Superior temporal gyrus (tissue), 1 donor: ENCODE measurements around the gene HID1.

Experiments used
- DNase-seq: peaks from one replicate; pipeline ENCODE4 v3.0.0-alpha.2; 2016; ENCODE audit errors: extremely low spot score

Gene HID1

GRCh38 chr17:74947041-74947754 lies 25.4 kb downstream of the HID1 start:
- DNase-seq, result no peak

DNA sequence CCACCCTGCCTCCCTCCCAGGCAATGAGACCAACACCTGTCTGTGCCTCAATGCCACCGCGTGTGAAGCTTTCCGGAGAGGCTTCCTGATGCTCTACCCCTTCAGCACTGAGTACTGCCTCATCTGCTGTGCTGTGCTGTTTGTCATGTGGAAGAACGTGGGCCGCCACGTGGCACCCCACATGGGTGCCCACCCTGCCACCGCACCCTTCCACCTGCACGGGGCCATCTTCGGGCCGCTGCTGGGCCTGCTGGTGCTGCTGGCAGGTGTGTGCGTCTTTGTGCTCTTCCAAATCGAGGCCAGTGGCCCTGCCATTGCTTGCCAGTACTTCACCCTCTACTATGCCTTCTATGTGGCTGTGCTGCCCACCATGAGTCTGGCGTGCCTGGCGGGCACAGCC lies 25.9 kb downstream of the HID1 start:
- DNase-seq, result no peak

GRCh38 chr17:74945543-74945942 lies 27.0 kb downstream of the HID1 start:
- DNase-seq, result no peak

GRCh38 chr17:74943808-74944522 lies 28.6 kb downstream of the HID1 start:
- no peak for DNase-seq

DNA sequence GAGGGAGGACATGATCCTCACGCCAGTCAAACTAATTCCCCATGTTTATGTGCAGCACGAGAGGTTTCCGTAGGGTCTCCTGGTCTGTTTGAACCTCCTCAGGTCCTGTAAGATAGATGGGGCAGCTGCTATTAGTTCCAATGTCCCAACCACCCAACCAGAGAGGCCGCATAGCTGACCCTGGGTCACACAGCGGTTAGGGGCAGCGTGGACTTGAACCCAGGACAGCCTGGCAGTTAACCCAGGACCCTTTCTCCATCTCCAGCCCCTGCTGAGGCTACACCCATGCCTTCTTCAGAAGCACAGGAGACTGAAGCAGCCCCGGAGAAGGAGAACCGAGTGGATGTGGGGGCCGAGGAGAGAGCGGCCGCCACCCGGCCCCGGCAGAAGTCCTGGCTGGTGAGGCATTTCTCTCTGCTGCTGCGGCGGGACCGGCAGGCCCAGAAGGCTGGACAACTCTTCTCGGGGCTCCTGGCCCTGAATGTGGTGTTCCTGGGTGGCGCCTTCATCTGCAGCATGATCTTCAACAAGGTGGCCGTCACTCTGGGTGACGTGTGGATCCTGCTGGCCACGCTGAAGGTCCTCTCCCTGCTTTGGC lies 31.3 kb downstream of the HID1 start:
- DNase-seq, result no peak

GRCh38 chr17:74939534-74939933 lies 33.0 kb downstream of the HID1 start:
- DNase-seq, result no peak

- no peak for DNase-seq
These were observed 34.2 kb downstream of the HID1 start for GRCh38 chr17:74938194-74938950.

- no peak for DNase-seq
These were observed 35.2 kb downstream of the HID1 start for GRCh38 chr17:74937064-74938051.

- no peak for DNase-seq
These were observed 36.1 kb downstream of the HID1 start for GRCh38 chr17:74936470-74936799.

DNA sequence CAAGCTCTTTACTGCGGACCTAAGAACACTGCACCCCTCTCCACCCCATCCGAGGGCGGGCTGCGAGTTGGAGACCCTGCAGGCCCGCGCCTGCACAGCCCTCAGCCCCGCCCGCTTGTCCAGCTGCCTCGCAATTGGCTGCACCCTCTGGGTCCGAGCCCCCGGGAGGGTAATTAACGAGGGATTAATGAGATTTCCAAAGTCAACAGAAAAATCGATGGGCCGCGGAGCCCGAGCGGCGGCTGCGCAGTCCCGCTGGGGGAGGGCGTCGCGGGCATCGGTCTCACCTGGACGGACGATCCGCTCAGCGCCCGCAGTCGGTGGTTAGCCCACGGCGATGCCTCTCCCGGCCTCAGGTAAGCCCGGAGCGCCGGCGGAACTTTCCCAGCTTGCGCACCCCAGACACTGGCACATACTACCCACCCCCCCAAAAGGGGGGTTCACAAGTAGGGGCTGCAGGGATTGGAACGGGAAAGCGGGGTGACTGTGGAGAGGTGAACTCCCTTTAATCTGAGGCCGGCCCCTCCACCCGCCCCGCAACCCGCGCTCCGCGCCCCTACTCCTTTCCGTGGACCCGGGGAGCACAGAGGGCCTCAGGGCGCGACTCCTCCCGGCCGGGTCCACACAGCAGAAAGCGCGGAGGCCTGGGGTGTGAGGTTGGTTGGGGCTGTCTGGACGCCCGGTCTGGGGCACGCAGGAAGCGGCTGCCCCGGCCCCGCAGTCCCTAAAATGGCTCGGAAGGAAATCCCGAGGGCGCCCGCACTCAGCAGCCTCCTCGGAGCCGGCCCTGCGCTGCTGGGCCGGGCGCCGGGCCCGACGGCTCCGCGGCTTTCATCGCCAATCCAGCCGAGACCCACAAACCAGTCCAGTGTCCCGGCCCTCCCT lies 36.7 kb downstream of the HID1 start, which contains the start of gene OTOP3:
TSS of gene OTOP3 (plus strand) at position 314 of the 885 bp plus-strand sequence. CDS start at position 338, 24 bp downstream.
- DNase-seq, result no peak

GRCh38 chr17:74935048-74935447 lies 37.5 kb downstream of the HID1 start:
- DNase-seq, result no peak

DNA sequence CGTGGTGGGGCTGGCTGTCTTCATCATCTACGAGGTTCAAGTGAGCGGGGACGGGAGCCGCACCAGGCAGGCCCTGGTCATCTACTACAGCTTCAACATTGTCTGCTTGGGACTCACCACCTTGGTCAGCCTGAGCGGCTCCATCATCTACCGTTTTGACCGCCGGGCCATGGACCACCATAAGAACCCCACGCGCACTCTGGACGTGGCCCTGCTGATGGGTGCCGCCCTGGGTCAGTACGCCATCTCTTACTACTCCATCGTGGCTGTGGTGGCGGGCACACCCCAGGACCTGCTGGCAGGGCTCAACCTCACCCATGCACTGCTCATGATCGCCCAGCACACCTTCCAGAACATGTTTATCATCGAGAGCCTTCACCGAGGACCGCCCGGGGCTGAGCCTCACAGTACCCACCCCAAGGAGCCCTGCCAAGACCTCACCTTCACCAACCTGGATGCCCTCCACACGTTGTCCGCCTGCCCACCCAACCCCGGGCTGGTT lies 42.0 kb downstream of the HID1 start:
- no peak for DNase-seq

- DNase-seq, result no peak
These were observed 43.8 kb downstream of the HID1 start for GRCh38 chr17:74928786-74929185.

GRCh38 chr17:74925242-74925641 lies 47.3 kb downstream of the HID1 start:
- DNase-seq, result no peak

DNA sequence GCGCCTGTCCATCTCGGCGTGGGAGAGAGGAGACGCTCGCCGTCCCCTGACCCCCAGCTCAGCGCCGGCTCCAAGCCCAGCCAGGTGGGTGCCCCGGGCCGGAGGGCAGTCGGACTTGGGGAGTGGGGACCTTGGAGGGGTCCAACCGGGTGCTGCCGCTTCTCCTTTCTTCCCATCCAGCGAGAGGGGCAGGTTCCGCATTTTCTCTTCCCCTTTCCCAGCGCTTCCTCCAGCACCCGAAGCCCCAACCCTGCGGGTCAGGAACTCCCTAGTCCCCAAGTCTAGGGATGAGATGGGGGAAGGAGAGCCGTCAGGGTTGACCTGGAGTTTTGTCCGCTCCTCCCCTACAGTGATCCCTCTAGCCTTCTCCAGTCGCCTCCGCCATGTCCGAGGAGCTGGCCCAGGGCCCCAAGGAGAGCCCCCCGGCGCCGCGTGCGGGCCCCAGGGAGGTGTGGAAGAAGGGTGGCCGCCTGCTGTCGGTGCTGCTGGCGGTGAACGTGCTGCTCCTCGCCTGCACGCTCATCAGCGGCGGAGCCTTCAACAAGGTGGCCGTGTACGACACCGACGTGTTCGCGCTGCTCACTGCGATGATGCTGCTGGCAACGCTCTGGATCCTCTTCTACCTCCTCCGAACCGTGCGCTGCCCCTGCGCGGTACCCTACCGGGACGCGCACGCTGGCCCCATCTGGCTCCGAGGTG lies 48.2 kb downstream of the HID1 start, which contains the start of gene OTOP2:
TSS of gene OTOP2 (plus strand) at position 24 of the 699 bp plus-strand sequence. CDS start at position 384, 360 bp downstream.
- DNase-seq, result no peak

DNA sequence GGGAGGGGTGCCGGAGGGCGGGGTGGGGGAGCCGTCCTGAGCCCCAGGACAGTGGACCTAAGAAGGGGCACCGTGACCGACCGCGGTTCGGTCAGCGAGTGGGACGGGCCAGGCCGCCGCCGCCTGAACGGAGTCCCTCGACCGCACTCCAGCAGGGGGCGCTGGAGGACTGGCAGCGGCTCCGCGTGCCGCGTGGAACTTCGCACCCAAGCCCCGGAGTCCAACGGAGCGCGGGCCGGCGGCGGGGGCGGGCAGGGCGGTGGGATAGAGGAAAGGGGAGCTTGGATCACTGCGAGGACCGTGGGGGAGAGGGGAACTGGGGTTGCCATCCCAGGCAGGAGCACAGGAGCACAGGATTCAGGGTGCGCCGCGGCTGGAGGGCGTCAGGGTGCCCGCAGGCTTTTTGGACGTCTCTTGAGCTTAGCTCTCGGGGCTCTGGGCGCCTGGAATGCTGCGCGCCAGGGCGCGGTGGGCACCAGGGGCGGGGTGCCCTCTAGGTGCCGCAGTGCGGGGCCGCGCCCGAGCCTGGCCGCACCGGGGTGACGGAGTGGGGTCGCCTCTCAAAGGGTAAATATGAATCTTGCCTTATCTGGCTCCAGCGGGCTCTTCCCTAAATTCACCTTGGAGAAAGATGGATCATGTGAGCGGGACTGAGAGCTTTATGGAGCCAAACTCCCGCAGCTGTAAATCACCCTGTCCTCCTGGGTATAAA lies 48.9 kb downstream of the HID1 start:
- peak; percentile 33 for DNase-seq

DNA sequence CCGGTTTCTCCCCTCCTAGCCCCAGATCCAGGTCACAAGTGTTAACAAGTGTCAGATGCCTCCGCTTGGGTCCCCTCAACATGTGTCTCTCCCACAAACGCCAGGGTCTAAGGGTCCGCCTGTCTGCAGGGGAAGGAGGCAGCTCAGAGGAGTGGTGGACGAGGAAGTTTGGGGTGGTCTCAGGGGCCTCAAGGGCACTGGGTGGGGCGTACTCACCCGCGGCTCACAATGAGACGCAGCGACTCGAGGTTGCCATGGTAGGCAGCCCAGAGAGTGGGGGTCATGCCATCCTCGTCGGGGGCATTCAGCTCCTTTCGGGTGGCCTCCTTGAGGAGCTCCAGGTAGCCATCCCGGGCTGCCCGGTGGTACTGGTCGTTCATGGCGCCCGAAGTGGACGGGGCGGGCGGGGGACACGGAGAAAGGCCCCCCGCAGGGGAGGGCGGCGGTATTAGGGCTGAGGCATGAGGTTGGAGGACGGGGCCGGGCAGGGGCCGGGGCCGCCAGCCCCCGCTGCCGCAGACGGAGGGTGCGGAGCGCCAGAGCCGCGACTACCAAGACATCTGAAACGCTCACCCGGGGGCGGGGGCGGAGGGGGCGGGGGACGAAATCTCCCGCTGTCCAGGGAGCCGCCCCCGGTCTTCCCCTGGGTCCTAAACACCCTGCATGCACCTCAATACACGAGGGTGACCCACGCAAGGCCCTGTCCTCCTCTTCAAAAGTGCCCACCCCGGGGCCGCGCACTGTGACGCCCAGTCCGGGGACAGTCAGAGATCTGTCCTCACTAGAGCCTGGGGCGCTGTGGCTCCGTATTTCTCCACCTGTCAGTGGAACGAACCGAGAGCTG lies 49.6 kb downstream of the HID1 start, which contains the start of gene USH1G:
TSS of gene USH1G (minus strand) at position 562 of the 844 bp plus-strand sequence. CDS start at position 380, 182 bp downstream.
- no peak for DNase-seq
